Activated CD8-positive, alpha-beta T cell treated with anti-CD3 and anti-CD28 coated beads for 36 hours (primary cell): ENCODE measurements around the gene SF3B5. TPM values are rescaled to one million over a fixed set of nuclear protein-coding genes. Genes with fewer than 3 reads are reported as not detected.

Source experiments
- ATAC-seq: fragments of 200-7000 bp; cut with Tn5 transposase; one replicate; pipeline ENCODE4 v1.10.0; 2021; ENCODE audit warnings: mild to moderate bottlenecking, moderate library complexity
- CTCF ChIA-PET: fragments of 350-600 bp; sonication (Branson Sonifier 250); formaldehyde crosslinking; loops from one replicate; lab custom pipeline; 2021; ENCODE audit warnings: antibody characterized with exemption; lab: Charles Lee
- POLR2A ChIA-PET: fragments of 350-600 bp; sonication (Branson Sonifier 250); formaldehyde crosslinking; loops from one replicate; lab custom pipeline; 2021; ENCODE audit warnings: antibody characterized with exemption; lab: Charles Lee
- DNase-seq: peaks from one replicate; pipeline ENCODE4 v3.0.0-alpha.2; 2020
- H3K27ac Mint-ChIP-seq: one replicate; pipeline ENCODE4 v1.8.0; 2021; ENCODE audit warnings: mild to moderate bottlenecking, mixed read lengths
- H3K27me3 Mint-ChIP-seq: one replicate; pipeline ENCODE4 v1.8.0; 2021; ENCODE audit warnings: mixed read lengths
- H3K36me3 Mint-ChIP-seq: one replicate; pipeline ENCODE4 v1.8.0; 2021; ENCODE audit warnings: low read depth, mixed read lengths
- H3K4me1 Mint-ChIP-seq: one replicate; pipeline ENCODE4 v1.8.0; 2021; ENCODE audit warnings: low read depth, mixed read lengths
- H3K4me3 Mint-ChIP-seq: one replicate; pipeline ENCODE4 v1.8.0; 2021; ENCODE audit warnings: mild to moderate bottlenecking, moderate library complexity, mixed read lengths
- H3K9me3 Mint-ChIP-seq: one replicate; pipeline ENCODE4 v1.8.0; 2021; ENCODE audit warnings: mixed read lengths
- intact Hi-C: fragments of 100-400 bp; cut with micrococcal nuclease; formaldehyde crosslinking; loops from one replicate; pipeline ENCODE4 v1.10.0; 2022
- total RNA-seq, 2 experiments: library from RNA; stranded (reverse); gene quantifications; one replicate each; pipeline ENCODE4 v1.2.3, GENCODE V29; 2021
- TF ChIP-seq, protein P1 (sequence below): fragments of 200-600 bp; IDR thresholded peaks from one replicate; pipeline ENCODE4 v1.8.0; 2022; ENCODE audit warnings: antibody characterized with exemption, mild to moderate bottlenecking

The SF3B5 gene
- total RNA-seq, 2 experiments from 2014 or later = 207 to 210 TPM

DNA sequence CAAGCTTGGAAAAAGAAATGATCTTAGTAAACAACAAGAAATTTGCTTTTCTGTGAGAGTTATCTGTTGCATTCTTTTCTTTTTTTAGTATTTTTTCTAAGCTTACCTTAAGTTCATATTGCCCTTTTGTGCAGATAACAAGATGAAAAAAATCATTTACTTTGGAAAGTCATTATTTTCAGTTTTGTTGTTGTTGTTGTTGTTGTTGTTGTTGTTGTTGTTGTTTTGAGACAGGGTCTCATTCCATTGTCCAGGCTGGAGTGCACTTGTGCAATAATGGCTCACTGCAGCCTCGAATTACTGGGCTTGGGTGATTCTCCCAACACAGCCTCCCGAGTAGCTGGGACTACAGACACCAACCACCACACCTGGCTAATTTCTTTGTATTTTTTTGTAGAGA is 46.1 kb upstream of the SF3B5 start:
- TF ChIP-seq, protein P1, sequence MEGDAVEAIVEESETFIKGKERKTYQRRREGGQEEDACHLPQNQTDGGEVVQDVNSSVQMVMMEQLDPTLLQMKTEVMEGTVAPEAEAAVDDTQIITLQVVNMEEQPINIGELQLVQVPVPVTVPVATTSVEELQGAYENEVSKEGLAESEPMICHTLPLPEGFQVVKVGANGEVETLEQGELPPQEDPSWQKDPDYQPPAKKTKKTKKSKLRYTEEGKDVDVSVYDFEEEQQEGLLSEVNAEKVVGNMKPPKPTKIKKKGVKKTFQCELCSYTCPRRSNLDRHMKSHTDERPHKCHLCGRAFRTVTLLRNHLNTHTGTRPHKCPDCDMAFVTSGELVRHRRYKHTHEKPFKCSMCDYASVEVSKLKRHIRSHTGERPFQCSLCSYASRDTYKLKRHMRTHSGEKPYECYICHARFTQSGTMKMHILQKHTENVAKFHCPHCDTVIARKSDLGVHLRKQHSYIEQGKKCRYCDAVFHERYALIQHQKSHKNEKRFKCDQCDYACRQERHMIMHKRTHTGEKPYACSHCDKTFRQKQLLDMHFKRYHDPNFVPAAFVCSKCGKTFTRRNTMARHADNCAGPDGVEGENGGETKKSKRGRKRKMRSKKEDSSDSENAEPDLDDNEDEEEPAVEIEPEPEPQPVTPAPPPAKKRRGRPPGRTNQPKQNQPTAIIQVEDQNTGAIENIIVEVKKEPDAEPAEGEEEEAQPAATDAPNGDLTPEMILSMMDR = no peak
- Mint-ChIP-seq H3K27ac (no peak overlapping the region), H3K4me1 (no peaks in the 10 kb centered on the region), H3K9me3 (peaks cover 1% of the 10 kb centered on the region), H3K27me3 (peaks cover 3% of the 10 kb centered on the region), H3K36me3 (no peaks in the 10 kb centered on the region), H3K4me3 (no peak overlapping the region)
- intact Hi-C loops = no loop called here
- DNase-seq (no peak), ATAC-seq (no peak)
- CTCF ChIA-PET = interaction anchor here (0.7 to 0.9 kb wide), 2 partner anchors 15 to 33 kb away, joined by 3 read pairs; no protein-coding TSS in a partner anchor
- POLR2A ChIA-PET = interaction anchor here (0.9 to 1.6 kb wide), 3 partner anchors 9 to 29 kb away, joined by 3 to 4 read pairs (median 3); partner anchors contain the start of gene STX11

DNA sequence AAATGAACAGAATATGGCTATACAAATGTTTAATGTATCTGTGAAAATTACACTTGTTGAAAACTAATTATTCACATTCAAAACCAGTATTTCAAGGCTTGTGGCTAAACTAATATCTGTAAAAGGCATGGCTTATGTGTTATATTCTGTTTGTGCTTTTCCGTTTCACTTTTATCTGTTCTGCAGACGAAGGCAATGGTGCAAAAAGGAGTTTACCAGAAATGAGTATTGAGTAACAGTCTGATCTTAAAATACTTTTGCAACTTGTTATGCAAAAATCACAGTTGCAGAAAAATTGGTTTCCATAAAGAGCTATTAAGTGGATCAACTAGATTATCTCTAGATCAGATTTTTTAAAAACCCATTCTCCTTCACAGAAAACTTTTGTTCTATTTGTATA is 45.5 kb upstream of the SF3B5 start:
- intact Hi-C loops = no loop called here
- ATAC-seq = no peak
- TF ChIP-seq, protein P1 = no peak
- no peak for DNase-seq
- Mint-ChIP-seq H3K27me3 (peaks cover 3% of the 10 kb centered on the region), H3K27ac (no peak overlapping the region), H3K36me3 (no peaks in the 10 kb centered on the region), H3K4me3 (no peak overlapping the region), H3K4me1 (no peaks in the 10 kb centered on the region), H3K9me3 (peaks cover 1% of the 10 kb centered on the region)
- CTCF ChIA-PET = interaction anchor here (0.7 to 0.9 kb wide), 2 partner anchors 16 to 33 kb away, joined by 3 read pairs; no protein-coding TSS in a partner anchor
- POLR2A ChIA-PET = interaction anchor here (0.9 kb wide), 1 partner anchor 10 kb away, joined by 4 read pairs; the partner anchor contains the start of gene STX11

DNA sequence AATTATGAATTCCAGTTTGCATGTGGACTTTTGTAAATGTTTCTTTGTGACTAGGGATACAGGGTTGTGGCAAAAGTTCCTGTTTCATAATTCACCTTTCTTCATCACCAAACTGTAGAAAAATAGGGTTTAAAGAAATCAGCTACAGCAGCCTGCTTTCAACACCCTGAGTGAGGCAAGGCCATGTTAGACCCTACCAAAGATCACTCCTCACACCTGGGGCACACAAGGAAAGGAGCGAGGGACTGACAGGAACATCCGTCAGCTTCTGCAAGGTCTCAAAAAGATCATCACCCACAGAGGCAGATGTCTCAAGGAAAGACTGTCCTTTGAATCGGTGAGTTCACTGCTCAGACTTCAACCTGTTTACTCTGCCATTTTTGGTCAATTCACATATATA is 44.4 kb upstream of the SF3B5 start:
- intact Hi-C loops = no loop called here
- Mint-ChIP-seq H3K4me3 (no peak overlapping the region), H3K27me3 (peaks cover 3% of the 10 kb centered on the region), H3K27ac (no peak overlapping the region), H3K4me1 (no peaks in the 10 kb centered on the region), H3K36me3 (no peaks in the 10 kb centered on the region), H3K9me3 (peaks cover 1% of the 10 kb centered on the region)
- CTCF ChIA-PET = interaction anchor here (0.9 to 1.4 kb wide), 2 partner anchors 77 to 338 kb away, joined by 3 read pairs; no protein-coding TSS in a partner anchor
- no peak for DNase-seq
- no peak for ATAC-seq
- POLR2A ChIA-PET = interaction anchor here (0.6 kb wide), 1 partner anchor 601 kb away, joined by 3 read pairs; no protein-coding TSS in a partner anchor
- TF ChIP-seq, protein P1 = no peak

DNA sequence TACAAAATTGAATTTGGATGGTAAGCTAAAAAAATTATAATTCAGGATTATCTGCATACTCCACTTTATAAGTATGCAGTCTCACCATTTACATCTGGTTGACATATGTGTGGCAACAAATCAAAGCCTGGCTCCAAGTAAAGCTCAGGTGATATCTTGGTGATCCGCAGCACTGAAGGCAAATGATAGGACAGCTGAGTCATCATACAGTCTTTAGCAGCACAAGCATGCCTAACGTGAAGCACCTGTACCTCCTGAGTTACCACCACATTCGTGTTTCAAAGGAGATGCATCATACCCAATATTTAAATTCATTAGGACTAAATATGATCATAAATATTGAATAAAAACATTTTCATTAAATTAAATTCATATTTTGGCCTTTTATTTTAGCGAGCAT is 43.2 kb upstream of the SF3B5 start:
- Mint-ChIP-seq H3K4me1 (peaks cover 2% of the 10 kb centered on the region), H3K4me3 (no peak overlapping the region), H3K36me3 (no peaks in the 10 kb centered on the region), H3K27me3 (peaks cover 3% of the 10 kb centered on the region), H3K27ac (no peak overlapping the region), H3K9me3 (peaks cover 1% of the 10 kb centered on the region)
- ChIA-PET POLR2A (interaction anchor here (1.1 kb wide), 1 partner anchor 11 kb away, joined by 3 read pairs; the partner anchor contains the start of gene STX11), CTCF (interaction anchor here (1.1 to 1.6 kb wide), 2 partner anchors 80 to 81 kb away, joined by 3 to 4 read pairs; no protein-coding TSS in a partner anchor)
- intact Hi-C loops = no loop called here
- DNase-seq = no peak
- TF ChIP-seq, protein P1 = no peak
- ATAC-seq = no peak

DNA sequence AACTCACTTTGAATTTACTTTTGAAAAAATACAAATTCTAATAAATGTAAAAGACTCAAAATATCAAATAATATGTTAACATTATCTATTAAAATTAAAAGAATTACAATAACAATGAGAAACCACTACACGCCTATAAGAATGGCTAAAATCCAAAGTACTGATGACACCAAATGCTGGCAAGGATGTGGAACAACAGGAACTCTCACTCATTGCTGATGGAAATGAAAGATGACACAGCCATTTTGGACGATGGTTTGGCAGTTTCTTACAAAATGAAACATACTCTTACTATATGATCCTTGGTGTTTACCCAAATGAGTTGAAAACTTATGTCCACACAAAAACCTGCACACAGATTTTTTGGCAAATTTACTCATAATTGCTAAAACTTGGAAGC is 39.4 kb upstream of the SF3B5 start:
- intact Hi-C loops = no loop called here
- Mint-ChIP-seq H3K4me3 (no peak overlapping the region), H3K9me3 (no peaks in the 10 kb centered on the region), H3K27ac (no peak overlapping the region), H3K4me1 (peaks cover 29% of the 10 kb centered on the region), H3K27me3 (peaks cover 5% of the 10 kb centered on the region), H3K36me3 (no peaks in the 10 kb centered on the region)
- TF ChIP-seq, protein P1 = no peak
- DNase-seq = no peak
- POLR2A ChIA-PET = no interaction called here
- no peak for ATAC-seq
- CTCF ChIA-PET = no interaction called here
